SIG-M5 treated with dmso at 0.1 percent for 504 hours (cell line): ENCODE data around the gene SUGP2.
A peak's percentile ranks its signal among the peaks of the same experiment; 100 is the strongest.

ENCODE experiments used
- DNase-seq: peaks from one replicate; lab custom pipeline; 2025; ENCODE audit not compliant: unreplicated experiment; lab: John Stamatoyannopoulos, UW

Gene SUGP2

DNA sequence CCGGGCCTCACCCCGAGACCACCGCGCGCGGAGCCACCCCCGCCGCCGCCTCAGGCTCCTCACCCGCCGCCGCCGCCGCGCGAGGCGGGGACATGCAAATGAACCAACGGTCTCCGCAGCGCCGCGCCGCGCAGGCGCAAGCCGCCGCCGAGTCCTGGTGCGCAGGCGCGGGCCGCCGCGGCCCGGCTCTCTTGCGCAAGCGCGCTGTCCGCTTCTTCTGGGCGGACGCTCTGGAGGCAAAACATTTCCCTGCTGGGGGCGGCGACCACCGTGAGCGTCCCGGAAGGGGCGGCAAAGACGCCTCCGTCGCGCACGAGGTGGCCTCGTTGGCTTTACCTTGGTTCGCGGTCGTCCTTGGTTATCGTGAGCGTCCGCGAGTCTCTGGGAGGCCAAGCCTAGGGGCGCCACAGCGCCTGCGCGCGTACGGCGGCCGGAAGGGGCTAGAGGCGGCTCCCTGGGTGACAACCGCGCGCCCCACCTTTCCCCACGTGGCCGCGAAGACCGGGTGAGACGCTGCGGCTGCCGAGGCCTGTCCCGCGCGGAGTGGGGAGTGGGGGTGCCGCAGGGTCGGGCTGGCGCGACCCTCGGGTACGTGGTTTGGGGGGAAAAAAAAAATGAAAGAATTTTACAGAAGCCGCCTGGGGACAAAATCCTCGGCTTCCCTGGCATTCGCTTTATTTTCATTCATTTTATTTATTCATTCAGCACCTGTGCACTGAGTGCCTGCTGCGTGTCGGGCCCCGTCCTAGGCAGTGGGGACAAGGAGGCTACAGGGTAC lies at the start of gene SUGP2, which contains the start of gene ARMC6:
SUGP2 (minus strand) TSS at position 92 of the 778 bp plus-strand sequence. CDS start 2,446 bp downstream, outside the sequence.
ARMC6 (plus strand) TSS at position 178 of the 778 bp plus-strand sequence. CDS start 607 bp downstream, outside the sequence.
- peak; percentile 89 for DNase-seq

DNA sequence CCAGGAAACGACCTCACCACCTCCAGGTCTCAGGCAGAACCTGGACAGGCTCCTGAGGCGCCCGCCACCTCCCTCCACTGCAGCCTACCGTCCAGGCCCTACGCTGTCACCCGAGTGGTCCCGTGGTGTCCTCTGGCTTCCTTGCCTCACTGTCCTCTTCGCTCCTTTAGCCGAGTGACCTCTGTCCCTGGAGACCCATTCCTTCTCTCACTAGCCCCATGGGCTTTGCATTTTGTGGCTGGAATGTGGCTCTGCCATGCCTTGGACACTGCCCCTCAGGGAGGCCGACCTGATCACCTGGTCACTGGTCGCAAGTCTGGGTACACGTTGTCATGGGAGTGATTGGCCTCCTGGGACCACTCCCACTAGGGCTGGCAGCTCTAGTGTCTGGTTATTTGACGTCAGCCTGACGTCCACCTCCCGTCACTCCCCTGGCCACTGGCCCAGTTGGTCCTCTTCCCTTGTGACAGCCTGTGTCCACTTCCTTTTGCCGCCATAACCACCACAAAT lies 48.4 kb upstream of the SUGP2 start:
- no peak for DNase-seq

DNA sequence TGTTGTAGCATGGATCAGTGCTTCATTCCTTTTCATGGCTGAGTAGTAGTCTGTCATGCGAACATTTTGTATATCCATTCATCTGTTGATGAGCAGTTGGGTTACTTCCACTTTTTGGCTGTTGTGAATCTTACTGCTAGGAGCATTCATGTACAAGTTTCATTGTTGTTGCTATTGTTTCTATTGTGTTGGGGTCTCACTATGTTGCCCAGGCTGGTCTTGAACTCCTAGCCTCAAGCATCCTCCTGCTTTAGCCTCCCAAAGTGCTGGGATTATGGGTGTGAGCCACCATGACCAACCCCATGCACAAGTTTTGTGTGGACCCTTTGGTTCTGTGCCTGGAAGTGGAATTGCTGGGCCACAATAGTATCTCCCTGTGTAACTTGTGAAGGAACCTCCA lies 46.3 kb upstream of the SUGP2 start:
- DNase-seq = no peak

DNA sequence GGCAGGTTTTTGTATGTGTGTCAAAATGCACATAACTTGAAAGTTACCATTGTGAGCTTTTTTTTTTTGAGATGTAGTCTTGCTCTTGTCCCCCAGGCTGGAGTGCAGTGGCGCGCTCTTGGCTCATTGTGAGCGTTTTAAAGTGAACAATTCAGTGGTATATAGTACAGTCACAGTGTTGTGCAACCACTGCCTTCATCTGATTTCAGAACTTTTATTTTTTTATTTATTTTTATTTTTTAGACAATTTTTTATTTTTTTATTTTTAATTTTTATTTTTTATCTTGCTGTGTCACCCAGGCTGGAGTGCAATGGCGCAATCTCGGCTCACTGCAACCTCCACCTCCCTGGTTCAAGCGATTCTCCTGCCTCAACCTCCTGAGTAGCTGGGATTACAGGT lies 45.5 kb upstream of the SUGP2 start:
- DNase-seq = no peak

DNA sequence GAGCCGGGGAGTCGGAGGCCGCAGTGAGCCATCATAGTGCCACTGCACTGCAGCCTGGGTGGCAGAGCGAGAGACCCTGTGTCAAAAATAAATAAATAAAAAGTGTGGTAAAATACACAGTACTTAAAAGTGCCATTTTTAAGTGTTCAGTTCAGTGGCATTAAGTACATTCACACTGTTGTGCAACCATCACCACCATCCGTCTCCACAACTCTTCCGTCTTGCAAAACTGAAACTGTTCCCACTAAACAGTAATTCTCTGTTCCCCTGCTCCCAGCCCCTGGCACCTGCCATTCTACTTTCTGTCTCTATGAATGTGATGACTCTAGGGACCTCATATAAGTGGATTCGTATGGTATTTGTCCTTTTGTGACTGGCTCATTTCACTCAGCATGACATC lies 43.8 kb upstream of the SUGP2 start:
- peak; percentile 59 for DNase-seq

DNA sequence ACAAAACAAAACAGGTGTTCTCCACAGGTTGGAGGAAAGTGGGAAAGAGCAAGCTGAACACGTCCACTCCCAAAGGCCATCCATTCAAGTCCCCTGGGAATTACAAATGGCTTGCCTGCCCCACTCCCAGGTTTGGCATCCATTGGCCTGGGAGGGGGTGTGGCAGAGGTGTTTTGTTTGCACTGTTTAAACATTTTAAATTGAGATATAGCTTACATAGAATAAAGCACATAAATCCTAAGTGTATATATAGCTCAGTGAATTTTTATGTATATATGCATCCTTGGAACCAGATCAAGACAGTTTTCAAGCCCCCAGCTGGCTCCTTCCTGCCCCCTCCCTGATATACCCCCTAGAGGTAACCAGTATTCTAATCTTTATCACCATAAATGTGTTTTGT lies 43.2 kb upstream of the SUGP2 start:
- no peak for DNase-seq

DNA sequence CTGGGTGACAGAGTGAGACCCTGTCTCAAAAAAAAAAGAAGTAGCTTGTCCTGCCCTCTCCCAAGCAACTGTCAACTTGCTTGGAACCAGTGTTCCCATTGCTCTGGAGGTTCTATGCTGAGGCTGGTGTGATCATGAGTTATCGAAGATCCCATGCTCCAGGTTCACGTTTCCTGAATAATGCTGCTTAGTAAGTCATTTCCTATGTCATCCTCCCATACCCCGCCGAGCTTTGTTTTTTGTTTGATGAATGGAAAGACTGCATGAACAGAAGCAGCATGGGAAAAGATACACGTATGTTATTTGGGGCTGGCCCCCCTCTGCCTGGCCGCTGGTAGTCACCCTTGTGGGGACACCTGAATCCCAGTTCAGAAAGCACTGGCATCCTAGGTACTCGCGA lies 41.8 kb upstream of the SUGP2 start:
- no peak for DNase-seq

DNA sequence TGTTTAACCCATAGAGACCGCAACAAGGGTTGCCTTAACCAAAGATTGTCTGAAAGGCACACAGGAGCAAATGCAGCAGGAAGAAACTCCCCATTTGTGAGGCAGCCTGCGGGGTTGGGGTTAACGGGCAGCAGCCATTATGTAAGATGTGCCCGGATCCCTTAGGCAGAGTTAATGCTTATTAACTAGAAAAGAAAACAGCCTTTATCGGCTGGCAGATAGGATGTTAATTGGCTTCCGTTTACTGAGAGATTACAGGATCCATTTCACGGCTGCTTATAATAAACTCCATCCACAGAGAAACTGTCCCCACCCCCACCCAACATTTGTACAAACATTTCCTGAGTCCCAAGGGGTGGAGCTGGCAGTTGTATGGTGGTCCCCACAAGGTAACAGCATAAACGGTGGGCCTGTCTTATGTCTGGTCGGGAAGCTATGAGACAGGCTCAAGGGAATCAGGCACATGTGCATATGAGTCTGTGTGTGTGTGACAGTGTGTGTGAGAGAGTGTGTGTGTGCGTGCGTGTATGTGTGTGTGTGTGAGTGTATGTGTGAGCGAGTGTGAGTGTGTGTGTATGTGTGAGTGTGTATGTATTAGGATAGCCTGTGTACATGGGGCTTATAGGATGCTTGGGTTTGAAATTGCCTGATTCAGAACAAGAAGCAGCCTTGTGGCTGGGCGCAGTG lies 41.0 kb upstream of the SUGP2 start:
- DNase-seq = no peak

DNA sequence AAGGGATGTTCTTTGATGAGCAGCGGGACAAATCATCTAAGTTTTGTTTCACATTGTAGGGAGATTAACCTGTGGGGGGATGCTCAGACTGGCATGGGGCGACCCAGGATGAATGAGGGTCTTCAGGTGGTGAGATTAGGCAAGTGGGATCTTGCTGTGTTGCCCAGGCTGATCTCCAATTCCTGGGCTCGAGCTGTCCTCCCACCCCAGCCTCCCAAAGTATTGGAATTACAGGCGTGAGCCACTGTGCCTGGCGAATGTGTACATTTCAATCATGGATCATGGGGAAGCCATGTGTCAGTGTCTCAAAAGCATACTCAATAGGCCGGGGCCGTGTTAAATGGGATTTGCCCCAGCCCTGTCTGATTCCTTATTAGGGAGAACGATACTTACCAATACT lies 38.6 kb upstream of the SUGP2 start:
- no peak for DNase-seq

DNA sequence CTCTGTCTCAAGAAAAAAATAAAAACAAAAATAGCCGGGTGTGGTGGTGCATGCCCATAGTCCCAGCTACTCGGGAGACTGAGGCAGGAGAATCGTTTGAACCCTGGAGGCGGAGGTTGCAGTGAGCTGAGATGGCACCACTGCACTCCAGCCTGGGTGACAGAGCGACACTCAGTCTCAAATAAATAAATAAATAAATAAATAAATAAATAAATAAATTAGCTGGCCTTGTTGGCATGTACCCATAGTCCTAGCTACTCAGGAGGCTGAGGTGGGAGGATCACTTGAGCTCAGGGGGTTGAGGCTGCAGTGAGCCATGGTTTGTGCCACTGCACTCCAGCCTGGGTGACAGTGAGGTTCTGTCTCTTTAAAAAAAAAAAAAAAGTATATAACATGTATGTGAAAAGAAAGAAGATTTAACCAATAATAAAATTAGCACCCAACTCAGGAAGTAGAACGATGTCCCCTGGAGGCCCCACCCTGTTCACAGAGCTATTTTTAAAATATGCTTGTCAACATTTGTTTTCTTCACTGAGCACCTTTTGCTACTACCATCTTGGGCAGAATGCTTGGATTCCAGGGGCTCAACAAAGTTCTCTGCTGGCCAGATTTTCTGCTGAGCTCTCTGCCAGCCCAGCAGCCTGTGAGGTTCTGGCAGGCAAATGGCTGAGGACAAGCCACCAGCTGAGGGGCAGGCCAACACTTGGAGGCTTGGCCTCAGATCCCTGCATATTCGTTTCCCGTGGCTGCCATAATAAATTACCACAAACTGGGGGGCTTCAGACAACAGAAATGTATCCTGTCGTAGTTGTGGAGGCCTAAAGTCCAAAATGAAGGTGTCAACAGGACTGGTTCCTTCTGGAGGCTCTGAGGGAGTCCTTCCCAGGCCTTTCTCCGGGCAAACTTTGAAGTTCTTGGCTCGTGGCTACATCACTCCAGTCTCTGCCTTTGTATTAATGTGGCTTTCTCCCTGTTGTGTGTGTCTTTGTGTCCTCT lies 35.6 kb upstream of the SUGP2 start:
- no peak for DNase-seq

DNA sequence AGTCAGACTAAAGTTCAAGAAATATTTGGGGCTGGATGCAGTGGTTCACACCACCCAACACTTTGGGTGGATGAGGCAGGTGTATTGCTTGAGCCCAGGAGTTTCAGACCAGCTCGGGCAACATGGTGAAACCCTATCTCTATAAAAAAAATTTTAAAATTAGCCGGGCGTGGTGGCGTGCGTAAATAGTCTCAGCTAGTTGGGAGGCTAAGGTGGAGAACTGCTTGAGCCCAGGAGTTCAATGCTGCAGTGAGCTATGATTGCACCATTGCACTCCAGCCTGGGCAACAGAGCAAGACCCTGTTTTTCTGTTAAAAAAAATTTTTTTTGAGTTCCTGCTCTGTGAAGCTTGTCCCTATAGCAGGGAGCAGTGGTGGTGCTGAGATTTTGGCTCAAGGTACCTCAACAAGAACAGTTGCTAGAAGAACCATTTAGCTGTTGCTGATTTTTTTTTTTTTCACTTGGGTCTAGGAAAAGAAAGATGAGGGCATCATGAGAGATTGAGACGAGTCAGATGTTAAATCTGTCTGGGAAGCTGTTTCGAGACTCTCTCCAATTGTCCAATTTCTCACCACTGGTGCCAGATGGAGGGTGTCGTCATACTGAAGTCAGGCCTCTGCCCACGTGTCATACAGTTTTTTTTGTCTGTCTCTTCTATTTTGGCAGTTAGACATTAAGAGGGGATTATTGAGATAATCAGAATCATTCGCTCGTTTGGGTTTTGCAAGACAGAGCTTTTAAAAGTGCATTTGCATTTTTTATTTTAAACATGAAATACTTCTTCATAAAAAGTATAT lies 34.2 kb upstream of the SUGP2 start:
- no peak for DNase-seq

DNA sequence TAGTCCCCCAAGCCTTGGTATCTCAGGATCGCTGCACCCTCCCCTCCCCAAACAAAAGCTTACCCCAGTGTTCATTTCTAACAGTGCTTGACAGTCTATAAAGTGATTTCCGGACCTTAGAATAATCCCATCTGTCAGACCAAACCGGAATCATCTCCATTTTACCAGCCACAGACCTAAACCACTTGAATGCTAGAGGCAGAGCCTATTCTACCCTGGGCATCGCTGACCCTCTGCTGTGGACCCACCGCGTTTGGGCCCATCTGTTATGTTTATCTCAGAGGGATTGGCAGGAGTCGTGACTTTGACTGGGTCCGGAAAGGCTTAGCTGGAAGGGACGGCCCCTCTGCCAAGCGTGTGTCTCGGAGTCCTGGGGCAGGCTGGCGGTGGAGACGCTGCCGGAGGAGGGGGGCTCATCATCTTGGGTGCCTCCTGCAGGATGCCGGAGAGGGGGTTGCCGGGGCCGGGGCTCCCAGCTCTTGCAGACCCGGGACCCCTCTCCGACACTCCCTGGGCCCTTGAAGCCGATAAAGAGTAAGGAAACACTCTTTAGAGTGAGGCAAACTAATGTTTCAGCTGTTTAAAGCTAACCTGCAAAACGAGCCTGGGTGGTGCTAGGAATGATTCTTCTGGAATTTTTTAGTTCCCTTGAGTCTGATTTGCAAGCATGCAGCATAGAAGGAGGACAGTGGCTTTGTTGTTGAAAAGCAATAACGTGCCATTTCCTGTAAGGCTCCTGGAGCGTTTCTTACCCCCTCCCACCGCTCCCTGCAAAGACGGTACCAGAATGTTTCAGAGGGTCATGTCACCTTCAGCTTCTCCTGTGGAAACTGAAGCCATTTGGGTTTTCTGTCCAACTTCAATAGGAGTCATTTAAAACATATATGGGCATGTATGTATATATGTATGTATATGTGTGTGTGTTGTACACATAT lies 31.8 kb upstream of the SUGP2 start:
- DNase-seq = no peak

DNA sequence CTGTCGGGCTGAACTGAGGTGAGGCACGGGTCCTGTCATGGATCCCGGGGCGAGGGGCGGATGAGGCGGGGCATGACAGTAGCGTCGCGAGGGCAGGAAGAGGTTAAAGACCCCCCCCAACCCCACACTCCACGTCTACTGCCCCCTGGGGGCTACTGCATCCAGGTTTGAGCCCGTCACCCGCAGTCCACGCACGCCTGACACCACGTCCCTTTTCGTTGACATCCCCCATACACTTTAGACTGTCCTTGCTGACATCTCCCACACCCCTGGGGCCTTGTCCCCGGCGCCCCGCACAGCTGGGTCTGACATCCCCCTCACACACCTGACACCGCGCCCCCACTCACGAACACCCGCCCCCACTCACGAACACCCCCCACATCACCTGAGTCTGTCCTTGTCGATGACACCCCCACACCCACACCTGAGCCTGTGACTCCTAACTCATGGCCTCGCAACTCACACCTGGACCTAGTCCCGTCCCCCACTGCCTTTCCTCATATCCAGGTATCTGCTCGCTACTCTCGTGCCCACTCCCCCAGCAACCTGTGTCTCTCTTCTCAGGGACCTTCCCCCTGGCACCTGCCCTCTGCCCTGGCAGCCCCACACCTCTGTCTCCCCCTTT lies 30.9 kb upstream of the SUGP2 start:
- DNase-seq = no peak

DNA sequence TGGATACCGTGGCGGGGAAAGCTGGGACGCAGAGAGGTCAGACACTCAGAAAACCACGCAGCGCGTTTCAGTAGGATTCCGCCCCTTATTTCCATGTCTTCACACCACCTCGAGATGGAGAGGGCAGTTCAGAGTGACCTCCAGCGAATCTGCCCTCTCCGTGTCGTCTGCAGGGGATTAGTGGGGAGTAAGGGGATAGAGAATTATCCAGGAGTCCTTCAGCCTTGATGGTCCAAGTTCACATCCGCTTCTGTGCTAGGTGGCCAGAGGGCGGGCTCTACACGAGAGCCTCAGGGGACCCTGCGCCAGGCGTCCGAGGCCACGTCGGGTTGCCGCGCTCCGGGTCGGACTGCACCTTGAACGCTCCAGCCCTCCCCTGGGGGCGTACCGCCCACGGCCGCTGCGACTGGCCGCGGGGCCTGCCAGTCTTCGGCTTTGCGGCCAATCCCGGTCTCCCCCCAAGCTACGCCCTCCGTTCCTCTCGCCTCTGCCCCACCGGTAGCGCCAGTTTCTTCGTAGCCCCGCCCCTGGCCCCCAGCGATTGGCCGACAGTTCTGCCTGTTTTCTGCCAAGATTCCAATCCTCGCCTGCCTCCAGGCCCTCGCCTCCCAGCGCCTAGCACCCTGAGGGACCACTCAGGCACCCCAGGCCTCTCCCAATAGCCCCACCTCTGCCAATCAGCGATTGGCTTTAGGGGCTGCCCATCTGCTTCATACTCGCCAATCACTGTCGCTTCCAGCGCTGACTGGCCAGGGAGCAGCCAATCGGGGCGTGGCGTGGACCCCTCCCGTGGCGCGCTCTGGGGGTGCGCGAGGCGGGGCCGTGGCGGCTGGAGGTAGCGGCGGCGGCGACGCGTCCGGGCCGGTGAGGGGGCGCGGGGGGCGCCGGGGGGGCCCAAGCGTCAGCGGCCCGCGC lies 30.1 kb upstream of the SUGP2 start, which contains the start of gene SLC25A42:
SLC25A42 (plus strand) TSS at position 812 of the 915 bp plus-strand sequence. CDS start 32,131 bp downstream, outside the sequence.
- peak; percentile 99 for DNase-seq

DNA sequence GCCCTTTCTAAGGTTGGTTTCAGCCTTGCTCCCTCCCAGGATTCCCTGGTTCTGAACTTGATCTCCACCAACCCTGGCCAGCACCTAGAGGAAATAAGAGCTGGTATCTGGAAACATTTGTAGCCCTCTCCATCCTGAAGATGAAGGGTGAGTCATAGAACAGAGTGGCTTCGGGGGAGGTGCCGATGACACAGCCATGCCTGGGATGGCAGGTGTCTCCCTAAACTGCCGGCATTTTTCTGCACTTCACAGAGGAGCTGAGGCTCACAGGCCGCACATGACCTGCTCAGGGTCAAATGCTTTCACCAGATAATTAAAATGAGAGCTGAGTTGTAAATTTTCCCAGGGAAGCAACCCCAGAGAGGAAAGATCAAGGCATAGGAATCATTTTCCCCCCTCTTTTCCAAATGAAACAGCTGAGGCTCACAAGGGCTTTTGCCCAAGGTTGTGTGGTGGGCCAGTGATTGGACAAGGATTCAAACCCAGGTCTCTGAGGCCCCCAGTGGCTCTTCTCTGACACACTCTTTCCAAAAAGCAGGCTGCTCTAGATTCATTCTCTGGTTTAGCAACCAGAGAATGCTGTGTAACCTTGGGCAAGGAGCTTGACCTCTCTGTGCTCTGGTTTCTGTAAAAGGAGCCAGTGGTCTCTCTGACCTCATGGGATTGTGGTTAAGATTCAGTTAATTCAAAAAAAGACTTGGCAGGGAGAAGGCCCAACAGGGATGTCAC lies 29.3 kb upstream of the SUGP2 start:
- DNase-seq = no peak

DNA sequence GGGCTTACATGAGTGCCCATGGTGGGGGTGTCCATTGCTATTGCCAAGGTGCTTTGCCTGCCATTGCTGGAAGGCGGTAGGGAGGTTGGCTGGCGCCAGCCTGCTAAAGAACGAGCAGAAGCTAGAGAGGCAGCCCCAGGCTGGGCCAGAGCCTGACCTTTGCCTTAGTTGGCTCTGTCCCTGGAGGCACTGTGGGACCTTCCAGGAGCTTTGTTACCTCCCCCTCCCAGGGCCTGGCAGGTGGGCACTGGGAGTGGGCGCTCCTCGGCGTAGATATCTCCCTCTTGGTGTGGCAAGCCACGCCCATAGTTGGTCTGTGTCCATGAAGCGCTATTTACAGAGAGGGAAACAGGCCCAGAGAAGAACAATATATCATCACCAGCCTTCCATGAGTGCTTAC lies 28.2 kb upstream of the SUGP2 start:
- DNase-seq = no peak
